ENCODE measurements around the gene KAT6B.
"Not testable (repeated sequence)": the region's sequence is repeated elsewhere in the genome, so short reads cannot be mapped to it uniquely, and the experiment has no call there.

Gene KAT6B

DNA sequence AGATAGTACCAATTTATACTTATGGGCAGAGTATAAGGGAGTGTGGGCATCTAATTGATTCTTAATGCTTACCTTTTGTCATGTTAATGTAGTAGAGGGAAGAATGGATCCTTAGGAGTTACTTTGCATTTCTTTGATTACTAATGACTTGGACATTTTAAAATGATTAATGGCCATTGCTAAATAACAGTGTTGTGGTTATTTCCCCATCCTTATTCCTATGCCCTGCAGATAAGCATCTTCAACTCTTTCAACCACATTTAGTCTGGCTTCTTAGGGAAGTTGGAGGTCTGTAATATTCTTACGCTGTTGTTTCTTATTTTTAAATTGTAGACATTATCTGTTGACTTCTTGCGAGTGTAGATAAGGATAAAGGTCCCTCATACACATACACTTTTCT, 37.2 kb downstream of the KAT6B start:
- DNase-seq, result no peak

DNA sequence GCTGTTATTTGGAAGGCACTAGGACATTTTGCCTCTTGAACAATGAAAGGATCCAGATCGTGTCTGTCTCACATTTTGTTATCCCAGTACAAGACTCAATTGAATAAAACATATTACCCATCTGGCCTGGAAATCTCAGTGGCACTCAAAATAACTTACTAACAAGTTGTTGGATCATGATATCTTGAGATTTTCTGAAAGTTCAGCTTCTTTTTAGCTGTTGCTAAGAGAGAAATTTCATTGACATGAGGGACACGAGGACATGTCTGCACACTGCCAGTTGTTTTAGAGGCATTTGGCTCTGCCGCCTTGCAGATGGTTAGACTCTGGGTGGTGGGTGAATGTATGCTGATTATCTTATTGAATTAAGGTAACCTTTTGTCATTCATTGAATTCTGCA, 41.0 kb downstream of the KAT6B start:
- no peak for DNase-seq

- DNase-seq, result no peak
Measured at GRCh38 chr10:74868392-74868977, 42.1 kb downstream of the KAT6B start.

DNA sequence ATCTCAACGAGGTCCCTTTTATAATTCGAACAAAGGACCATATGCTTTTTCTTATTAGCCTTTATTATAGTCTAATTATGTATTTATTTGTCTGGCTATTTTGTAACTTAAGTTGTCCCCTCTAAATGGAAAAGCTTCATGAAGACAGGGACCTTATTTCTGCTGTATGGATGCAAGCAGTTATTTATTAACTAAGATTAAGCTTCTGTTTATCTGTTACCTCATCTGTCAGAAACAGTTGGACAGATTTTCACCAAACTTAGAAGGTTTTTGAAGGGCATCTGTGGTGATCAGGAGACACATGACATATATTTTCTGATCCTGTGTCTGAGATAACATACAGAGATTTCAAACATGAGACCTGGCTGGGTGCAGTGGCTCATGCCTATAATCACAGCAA, 43.2 kb downstream of the KAT6B start:
- no peak for DNase-seq

DNA sequence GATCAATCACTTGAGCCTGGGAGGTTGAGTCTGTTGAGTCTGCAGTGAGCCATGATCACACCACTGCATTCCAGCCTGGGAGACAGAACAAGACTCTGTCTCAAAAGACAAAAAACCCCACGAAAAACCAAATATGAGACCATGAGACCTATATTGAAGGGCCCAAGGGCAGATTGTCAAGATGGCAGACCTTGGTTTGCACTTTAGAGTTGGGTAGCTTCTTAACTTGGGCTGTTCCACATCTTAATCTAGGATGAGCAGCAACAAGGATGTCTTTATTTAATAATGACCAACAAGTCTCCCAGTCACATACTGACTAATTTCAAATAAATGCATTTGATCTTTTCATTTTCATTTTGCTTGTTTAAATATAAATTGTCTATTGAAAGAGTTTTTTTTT, 43.8 kb downstream of the KAT6B start:
- DNase-seq, result no peak

DNA sequence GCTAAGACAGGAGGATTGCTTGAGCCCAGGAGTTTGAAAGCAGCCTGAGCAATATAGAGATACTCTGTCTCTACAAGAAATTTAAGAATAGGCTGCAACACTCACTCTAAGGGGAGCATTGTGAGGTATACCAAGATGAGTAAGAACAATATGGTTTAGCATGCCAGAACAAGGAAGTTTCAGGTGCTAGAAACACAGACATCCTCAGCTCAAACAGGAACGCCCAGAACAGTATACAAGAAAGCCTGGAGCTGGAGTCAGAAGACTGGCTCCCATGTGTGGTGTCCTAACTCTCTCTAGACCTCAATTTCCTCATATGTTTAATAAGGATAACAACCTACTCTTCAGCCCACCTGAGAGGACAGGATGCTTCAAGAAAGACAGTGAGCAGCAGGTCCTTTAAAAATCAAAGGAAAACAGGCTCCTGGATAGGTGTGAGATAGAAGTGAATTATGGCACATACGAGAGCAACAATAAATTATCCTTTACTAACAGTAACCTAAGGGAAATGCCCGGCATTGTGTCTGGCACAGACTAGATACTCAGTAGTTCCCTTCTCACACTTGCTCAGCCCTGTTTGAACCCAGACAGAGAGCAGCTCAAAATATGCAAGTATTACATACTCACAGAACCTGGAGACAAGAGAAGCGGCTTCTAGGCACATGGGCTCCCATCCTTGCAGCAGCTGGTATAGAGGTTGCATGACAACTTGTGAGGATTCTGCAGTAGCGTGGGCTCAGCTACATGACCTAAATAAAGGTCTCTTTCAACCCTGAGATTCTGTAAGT, 45.4 kb downstream of the KAT6B start:
- DNase-seq, result no peak

GRCh38 chr10:74873803-74874454, 47.5 kb downstream of the KAT6B start:
- no peak for DNase-seq

GRCh38 chr10:74874649-74875048, 48.2 kb downstream of the KAT6B start:
- no peak for DNase-seq

GRCh38 chr10:74875068-74875467, 48.7 kb downstream of the KAT6B start:
- DNase-seq, result no peak

- no peak for DNase-seq
Measured at GRCh38 chr10:74875966-74876365, 49.6 kb downstream of the KAT6B start.

DNA sequence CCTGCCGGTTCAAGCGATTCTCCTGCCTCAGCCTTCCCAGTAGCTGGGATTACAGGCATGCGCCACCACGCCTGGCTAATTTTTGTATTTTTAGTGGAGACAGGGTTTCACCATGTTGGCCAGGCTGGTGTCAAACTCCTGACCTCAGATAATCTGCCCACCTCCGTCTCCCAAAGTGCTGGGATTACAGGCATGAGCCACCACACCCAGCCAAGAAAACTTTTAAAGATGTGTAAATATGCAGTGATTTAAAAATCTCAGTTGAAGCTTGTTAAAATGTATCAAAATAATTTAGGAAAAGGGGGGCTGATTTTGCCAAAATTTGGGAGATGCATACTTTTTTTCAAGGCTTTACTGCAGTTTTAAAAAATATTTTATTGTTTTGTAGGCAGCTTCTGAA, 50.7 kb downstream of the KAT6B start:
- not testable (repeated sequence) for DNase-seq

DNA sequence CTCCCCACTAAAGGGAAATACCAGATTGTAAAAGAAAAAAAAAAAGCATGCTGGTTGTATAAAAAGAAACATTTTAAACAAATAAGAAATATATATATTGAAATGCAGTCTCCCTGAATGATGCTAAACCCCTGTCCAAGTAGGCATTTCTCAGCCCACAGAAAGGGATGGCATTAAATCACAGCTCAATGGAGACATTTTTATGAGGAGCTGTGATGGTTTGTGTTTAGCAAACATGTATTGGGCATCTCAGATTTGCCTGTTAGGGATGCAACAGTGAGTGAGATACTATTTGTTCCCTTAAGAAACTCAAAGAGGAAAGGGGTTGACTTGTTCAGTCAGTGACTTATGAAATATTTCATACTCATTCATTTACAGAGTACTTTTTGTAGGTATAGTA, 51.5 kb downstream of the KAT6B start:
- no peak for DNase-seq

- DNase-seq, result no peak
Measured at GRCh38 chr10:74880041-74880440, 53.6 kb downstream of the KAT6B start.

GRCh38 chr10:74881253-74881884, 55.0 kb downstream of the KAT6B start:
- DNase-seq, result no peak

- DNase-seq, result no peak
Measured at GRCh38 chr10:74882427-74882826, 56.0 kb downstream of the KAT6B start.

GRCh38 chr10:74882831-74883230, 56.4 kb downstream of the KAT6B start:
- DNase-seq, result no peak

GRCh38 chr10:74883428-74883827, 57.0 kb downstream of the KAT6B start:
- DNase-seq, result no peak

DNA sequence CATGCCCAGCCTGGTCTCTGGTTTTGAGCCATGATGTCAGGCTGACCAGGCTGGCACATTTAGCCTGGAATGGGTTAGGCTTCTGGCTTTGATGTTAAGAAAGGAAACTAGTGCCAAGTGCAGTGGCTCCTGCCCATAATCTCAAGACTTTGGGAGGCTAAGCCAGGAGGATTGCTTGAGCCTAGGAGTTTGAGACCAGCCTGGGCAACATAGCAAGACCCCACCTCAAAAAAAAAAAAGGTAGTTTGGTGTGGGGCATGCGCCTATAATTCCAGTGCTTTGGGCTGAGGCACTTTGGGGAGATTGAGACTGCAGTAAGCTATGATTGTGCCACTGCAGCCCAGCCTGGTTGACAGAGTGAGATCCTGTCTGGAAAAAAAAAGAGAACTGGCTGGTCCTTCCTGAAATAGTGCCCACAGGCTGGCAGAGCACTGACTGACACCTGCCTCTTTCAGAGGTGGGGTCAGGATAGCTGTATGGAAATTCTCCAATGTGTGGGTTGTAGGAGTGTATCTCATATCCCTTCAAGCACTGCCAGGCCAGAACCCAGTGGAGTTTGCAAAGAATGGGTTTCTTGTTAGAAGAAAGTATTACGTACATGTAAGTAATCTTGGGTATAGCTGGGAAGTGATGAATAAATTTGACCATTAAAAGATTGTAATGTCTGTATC, 61.3 kb downstream of the KAT6B start:
- DNase-seq, result no peak

- no peak for DNase-seq
Measured at GRCh38 chr10:74888962-74889661, 62.7 kb downstream of the KAT6B start.

DNA sequence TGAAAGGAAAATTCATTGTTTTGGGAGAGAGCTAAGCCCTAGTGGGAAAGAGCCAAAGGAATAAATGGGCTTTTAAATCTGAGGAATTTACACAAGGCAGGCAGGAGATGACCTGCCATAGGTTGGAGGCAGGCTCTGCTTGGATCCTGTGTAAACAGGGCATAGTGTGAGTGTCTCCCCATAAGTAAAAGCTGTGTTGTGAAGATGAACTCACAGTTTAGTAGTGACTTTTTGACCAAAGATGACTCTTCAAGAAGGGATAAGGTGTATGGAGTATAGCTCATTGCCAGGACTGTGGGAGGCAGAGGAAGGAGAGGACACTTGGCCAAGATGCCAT, 63.2 kb downstream of the KAT6B start:
- DNase-seq, result no peak

DNA sequence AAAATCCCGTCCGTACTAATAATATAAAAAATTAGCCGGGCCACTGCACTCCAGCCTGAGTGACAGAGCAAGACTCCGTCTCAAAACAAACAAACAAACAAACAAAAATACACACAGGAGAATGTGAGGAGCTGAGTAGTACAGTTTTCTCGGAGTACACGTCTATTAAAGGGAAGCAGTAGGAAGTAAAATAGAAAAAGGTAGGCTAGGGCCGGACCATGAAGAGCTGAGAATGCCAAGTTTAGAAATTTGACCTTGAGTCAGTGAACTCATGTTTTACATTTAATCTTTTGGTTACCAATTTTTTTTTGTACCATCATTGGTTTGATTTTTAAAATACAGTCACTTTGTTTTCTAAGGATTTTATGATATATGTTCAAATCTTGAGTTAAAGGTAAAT, 64.1 kb downstream of the KAT6B start:
- no peak for DNase-seq

DNA sequence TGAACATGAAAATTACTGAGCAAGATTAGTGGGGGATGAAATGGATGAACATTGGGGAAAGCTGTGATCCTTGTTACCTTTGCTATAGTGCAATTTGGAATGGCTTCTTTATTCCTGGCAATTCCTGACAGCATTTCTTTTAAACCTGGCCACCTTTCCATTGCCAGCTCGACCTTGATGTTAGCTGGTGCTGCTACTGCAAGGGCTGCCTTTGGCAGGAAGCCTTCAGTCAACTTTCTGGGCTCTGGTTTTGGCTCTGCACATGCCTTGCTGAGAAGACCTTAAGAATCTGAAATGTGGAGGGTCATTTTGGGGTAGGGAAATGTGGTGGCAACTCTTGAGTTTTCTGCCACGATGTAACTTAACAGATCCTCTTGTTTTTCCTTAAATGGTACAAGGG, 64.7 kb downstream of the KAT6B start:
- DNase-seq, result no peak

- DNase-seq, result no peak
Measured at GRCh38 chr10:74892839-74893238, 66.4 kb downstream of the KAT6B start.
